Ovary (tissue), 9 donors: ENCODE data around the gene PGAP6. TPM values are rescaled to one million over a fixed set of nuclear protein-coding genes. Genes with fewer than 3 reads are reported as not detected.
"Not testable (repeated sequence)": the region's sequence is repeated elsewhere in the genome, so short reads cannot be mapped to it uniquely, and the experiment has no call there.

Source experiments
- DNase-seq, 5 donors: peaks; one replicate each; pipeline ENCODE4 v3.0.0-alpha.2; 2019 to 2020
- H3K27ac ChIP-seq, 2 donors: fragments of 200-600 bp; one replicate each; pipeline versions ENCODE4 v1.5.1 to v1.8.0; 2019 to 2022
- H3K27me3 ChIP-seq: fragments of 200-600 bp; one replicate; pipeline ENCODE4 v1.8.0; 2022
- H3K36me3 ChIP-seq: fragments of 200-600 bp; sonication (generic); one replicate; pipeline ENCODE4 v1.5.1; 2019
- H3K4me1 ChIP-seq: one replicate; pipeline ENCODE4 v1.8.1; 2013; ENCODE audit warnings: mild to moderate bottlenecking, moderate library complexity; ENCODE audit not compliant: insufficient read depth
- H3K4me3 ChIP-seq: fragments of 200-600 bp; sonication (generic); one replicate; pipeline ENCODE4 v1.5.1; 2017
- H3K9me3 ChIP-seq, 2 donors: fragments of 200-600 bp in 1 of 2; sonication (generic) in 1 of 2; one replicate each; pipeline versions ENCODE4 v1.5.1 to v1.8.1; 2013 to 2019; ENCODE audit warnings: mild to moderate bottlenecking in 1 of 2, moderate library complexity in 1 of 2
- CTCF ChIP-seq, 3 donors: fragments of 450-650 bp in 2 of 3; fragments of 200-600 bp in 1 of 3; IDR thresholded peaks; one replicate each; pipeline versions ENCODE4 v1.5.1 to v1.8.0; 2016 to 2022; ENCODE audit warnings: antibody characterized with exemption in 3 of 3, mild to moderate bottlenecking in 1 of 3
- EP300 ChIP-seq: sonication (generic); formaldehyde crosslinking; IDR thresholded peaks from one replicate; pipeline ENCODE4 v1.6.1; 2017; ENCODE audit warnings: antibody characterized with exemption
- POLR2A ChIP-seq: fragments of 450-650 bp; IDR thresholded peaks from one replicate; pipeline ENCODE4 v1.6.1; 2017; ENCODE audit warnings: antibody characterized with exemption, mild to moderate bottlenecking, moderate library complexity
- WGBS, 3 donors: extraction: QIAGEN DNeasy Blood & Tissue Kit in 1 of 3; methylation state at CpG; one replicate each; pipeline versions ENCODE4 v1.1.5 to v1.1.7; 2013 to 2017; 5-methylcytosine and 5-hydroxymethylcytosine counted together
- intact Hi-C, 4 donors: fragments of 100-400 bp; cut with DNase I; formaldehyde crosslinking; loops; one replicate each; pipeline versions ENCODE4 v1.11.0 to v1.15.1; 2022 to 2023
- polyA plus RNA-seq, 2 donors: library from polyadenylated mRNA; stranded (reverse); fragments of 200-250 nt in 1 of 2; fragments of 350-450 nt in 1 of 2; fragmentation: Illumina TruSeq in 1 of 2; extraction: RNeasy Lipid Tissue Mini Kit (QIAGEN cat#74804) in 1 of 2; gene quantifications; one replicate each; pipeline ENCODE4 v1.2.3, GENCODE V29; 2013 to 2014
- total RNA-seq, 7 donors: library from RNA; depleted of rRNA in 2 of 7; stranded (reverse); fragments of >200 nt in 2 of 7; fragmentation: NEBNext Ultra II Directional in 3 of 7; extraction: Animal tissue kit (Norgen Biotek cat#: 25700) in 3 of 7; gene quantifications; one replicate each; pipeline versions ENCODE4 v1.1.0 to v1.2.4, GENCODE V29; 2016 to 2023
- donor health status: DM: no; HTN: no; CAD: no; lungs with moderate emphysema.
- donor health status: DM: no; HTN: no; CAD: no.
- donor health status: Bipolar disorder and iron deficiency.
- donor health status: DM: yes; HTN: yes; CAD: no.
- donor health status: DM: no; HTN: no; CAD: no.
- donor health status: DM: yes; HTN: yes; CAD: no.

PGAP6 gene
- total and polyA plus RNA-seq, 9 donors, result 13.0 to 39.8 (median 19.4) TPM

- TF ChIP-seq POLR2A, result no peak
- no peak for TF ChIP-seq CTCF (IDR thresholded peaks at IDR 0.05)
- TF ChIP-seq EP300, result no peak
- H3K36me3 ChIP-seq, result no peaks in the 10 kb centered on the region
- 88 to 92% (median 90%) methylated on average over 11 of the region's 11 CpGs for WGBS, 3 donors
- no peak overlapping the region for H3K27ac ChIP-seq
- peaks cover 10% of the 10 kb centered on the region for H3K4me1 ChIP-seq
- no peaks in the 10 kb centered on the region for H3K9me3 ChIP-seq
- no peaks in the 10 kb centered on the region for H3K27me3 ChIP-seq
- intact Hi-C loops, result no loop called here
- no peak for DNase-seq
- H3K4me3 ChIP-seq, result no peak overlapping the region
These were observed 45.5 kb downstream of the PGAP6 start for GRCh38 chr16:336269-336668.

DNA sequence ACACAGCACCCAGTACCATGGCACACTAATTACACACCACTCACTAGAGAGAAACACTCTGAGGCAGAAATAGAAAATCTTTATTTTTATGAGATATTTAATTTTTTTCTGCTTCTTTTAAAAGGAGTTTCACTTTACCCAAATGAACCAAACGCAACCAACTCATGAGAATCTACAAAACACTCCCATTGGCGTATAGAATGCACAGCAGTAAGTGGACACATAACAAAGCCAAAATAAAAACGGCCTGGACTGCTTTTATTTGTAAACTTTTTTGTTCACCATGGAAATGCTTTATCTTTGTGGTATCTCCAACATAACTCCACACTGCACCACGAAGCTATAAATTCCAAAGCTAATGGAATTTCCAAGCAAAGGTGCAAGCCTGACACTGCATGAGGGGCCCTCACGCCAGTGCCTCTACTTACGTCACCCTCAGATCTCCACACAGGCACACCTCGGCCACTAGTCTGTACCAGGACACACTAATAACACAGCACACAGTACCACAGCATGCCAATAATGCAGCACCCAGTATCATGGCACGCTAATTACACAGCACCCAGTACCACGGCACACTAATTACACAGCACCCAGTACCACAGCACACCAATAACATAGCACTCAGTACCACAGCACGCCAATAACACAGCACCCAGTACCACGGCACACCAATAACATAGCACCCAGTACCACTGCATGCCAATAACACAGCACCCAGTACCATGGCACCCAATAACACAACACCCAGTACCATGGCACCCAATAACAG lies 46.7 kb downstream of the PGAP6 start:
- intact Hi-C loops, DNase-seq, H3K4me3 ChIP-seq, H3K27ac ChIP-seq, H3K9me3 ChIP-seq, H3K36me3 ChIP-seq, H3K27me3 ChIP-seq: not testable (repeated sequence)
- 68 to 75% (median 74%) methylated on average over 11 of the region's 11 CpGs for WGBS, 3 donors
- H3K4me1 ChIP-seq, result peaks cover 15% of the 10 kb centered on the region

DNA sequence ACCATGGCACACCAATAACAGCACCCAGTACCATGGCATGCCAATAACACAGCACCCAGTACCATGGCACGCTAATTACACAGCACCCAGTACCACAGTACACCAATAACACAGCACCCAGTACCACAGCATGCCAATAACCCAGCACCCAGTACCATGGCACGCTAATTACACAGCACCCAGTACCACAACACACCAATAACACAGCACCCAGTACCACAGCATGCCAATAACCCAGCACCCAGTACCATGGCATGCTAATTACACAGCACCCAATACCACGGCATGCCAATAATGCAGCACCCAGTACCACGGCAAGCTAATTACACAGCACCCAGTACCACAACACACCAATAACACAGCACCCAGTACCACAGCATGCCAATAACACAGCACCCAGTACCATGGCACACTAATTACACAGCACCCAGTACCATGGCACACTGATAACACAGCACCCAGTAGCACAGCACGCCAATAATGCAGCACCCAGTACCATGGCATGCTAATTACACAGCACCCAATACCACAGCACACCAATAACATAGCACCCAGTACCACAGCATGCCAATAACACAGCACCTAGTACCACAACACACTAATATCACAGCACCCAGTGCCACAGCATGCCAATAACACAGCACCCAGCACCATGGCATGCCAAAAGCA lies 47.5 kb downstream of the PGAP6 start:
- H3K36me3 ChIP-seq, H3K9me3 ChIP-seq, H3K27ac ChIP-seq, DNase-seq, intact Hi-C loops, H3K4me3 ChIP-seq, H3K27me3 ChIP-seq: not testable (repeated sequence)
- 89 to 96% (median 90%) methylated on average over 5 of the region's 5 CpGs for WGBS, 3 donors
- peaks cover 15% of the 10 kb centered on the region for H3K4me1 ChIP-seq

DNA sequence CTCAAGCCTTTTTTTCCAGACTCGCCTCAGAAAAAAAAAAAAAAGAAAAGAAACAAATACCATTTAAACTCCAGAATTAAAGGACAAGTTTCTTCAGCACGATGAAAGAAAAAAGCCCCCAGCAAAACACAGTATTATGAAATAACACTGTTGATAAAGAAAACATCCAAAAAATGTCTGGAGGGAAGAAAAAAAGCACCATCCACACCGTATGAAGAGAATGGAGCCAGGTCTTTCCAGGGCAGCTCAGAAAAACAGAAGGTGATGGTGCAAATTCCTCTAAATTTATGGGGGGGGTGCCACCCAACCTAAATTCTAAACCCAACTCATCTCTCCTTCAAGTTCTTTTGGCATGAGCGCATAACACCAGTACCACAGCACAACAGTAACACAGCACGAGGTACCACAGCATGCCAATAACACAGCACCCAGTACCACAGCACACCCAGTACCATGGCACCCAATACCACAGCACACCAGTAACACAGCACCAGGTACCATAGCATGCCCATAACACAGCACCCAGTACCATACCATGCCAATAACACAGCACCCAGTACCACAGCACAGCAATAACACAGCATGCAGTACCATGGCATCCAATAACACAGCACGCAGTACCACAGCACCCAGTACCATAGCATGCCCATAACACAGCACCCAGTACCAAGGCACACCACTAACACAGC lies 48.2 kb downstream of the PGAP6 start:
- Histone ChIP-seq H3K9me3 (no peaks in the 10 kb centered on the region), H3K27ac (no peak overlapping the region), H3K4me1 (peaks cover 15% of the 10 kb centered on the region), H3K27me3 (no peaks in the 10 kb centered on the region), H3K4me3 (no peak overlapping the region), H3K36me3 (no peaks in the 10 kb centered on the region)
- intact Hi-C loops, result no loop called here
- DNase-seq, result no peak
- TF ChIP-seq POLR2A (no peak), EP300 (no peak), CTCF (IDR thresholded peaks at IDR 0.05) (no peak)
- WGBS, 3 donors, result 42 to 48% (median 47%) methylated on average over 6 of the region's 6 CpGs

DNA sequence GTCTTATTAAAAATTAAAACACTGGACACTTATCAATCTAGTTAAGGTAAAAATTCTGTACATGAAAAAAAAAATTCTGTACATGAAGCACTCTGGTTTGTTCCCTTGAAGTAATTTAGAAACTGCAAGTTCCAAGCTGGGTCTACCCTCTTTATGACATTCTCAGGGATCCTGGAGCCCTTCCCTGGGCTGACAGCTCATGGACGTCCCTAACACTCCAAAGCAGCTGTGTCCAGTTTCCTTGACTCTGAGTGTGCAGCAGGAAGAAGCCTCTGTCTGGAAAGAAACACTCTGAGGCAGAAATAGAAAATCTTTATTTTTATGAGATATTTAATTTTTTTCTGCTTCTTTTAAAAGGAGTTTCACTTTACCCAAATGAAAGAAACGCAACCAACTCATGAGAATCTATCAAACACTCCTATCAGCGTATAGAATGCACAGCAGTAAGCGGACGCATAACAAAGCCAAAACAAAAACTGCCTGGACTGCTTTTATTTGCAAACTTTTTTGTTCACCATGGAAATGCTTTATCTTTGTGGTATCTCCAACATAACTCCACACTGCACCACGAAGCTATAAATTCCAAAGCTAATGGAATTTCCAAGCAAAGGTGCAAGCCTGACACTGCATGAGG lies 50.5 kb downstream of the PGAP6 start:
- H3K9me3 ChIP-seq, DNase-seq, H3K27ac ChIP-seq, H3K27me3 ChIP-seq, intact Hi-C loops, H3K36me3 ChIP-seq, H3K4me3 ChIP-seq: not testable (repeated sequence)
- peaks cover 15% of the 10 kb centered on the region for H3K4me1 ChIP-seq
- 10 to 19% (median 12%) methylated on average over 6 of the region's 6 CpGs for WGBS, 3 donors
